Stomach smooth muscle (tissue), 2 donors: ENCODE measurements around the gene COL19A1.
"Not testable (repeated sequence)": the region's sequence is repeated elsewhere in the genome, so short reads cannot be mapped to it uniquely, and the experiment has no call there.

Experiments used
- H3K27ac ChIP-seq: one replicate; pipeline ENCODE4 v1.7.0; 2013; ENCODE audit warnings: mild to moderate bottlenecking, low read length, inconsistent platforms
- H3K27me3 ChIP-seq, 2 donors: one replicate each; pipeline ENCODE4 v1.7.0; 2013; ENCODE audit warnings: low read length in 2 of 2; ENCODE audit not compliant: insufficient read depth in 2 of 2, control insufficient read depth in 1 of 2
- H3K36me3 ChIP-seq, 2 donors: one replicate each; pipeline ENCODE4 v1.7.0; 2013; ENCODE audit warnings: low read length in 2 of 2; ENCODE audit not compliant: control insufficient read depth in 2 of 2, insufficient read depth in 2 of 2
- H3K4me1 ChIP-seq: one replicate; pipeline ENCODE4 v1.7.0; 2013; ENCODE audit warnings: low read length; ENCODE audit not compliant: control insufficient read depth, insufficient read depth
- H3K4me3 ChIP-seq, 2 donors: one replicate each; pipeline ENCODE4 v1.7.0; 2013; ENCODE audit warnings: low read length in 2 of 2
- H3K9ac ChIP-seq, 2 donors: one replicate each; pipeline ENCODE4 v1.7.0; 2013; ENCODE audit warnings: low read length in 2 of 2, mild to moderate bottlenecking in 1 of 2
- H3K9me3 ChIP-seq, 2 donors: one replicate each; pipeline ENCODE4 v1.7.0; 2013; ENCODE audit warnings: low read length in 2 of 2; ENCODE audit not compliant: control insufficient read depth in 2 of 2
- donor health status: healthy.
- donor health status: Pancreatic carcinoma.

The COL19A1 gene

GRCh38 chr6:69958978-69959377 is 92.6 kb downstream of the COL19A1 start:
- Histone ChIP-seq H3K9me3 (no peaks in the 10 kb centered on the region), H3K27me3 (no peaks in the 10 kb centered on the region), H3K36me3 (no peaks in the 10 kb centered on the region), H3K27ac (no peak overlapping the region), H3K4me3 (no peak overlapping the region), H3K4me1 (no peaks in the 10 kb centered on the region), H3K9ac (no peak overlapping the region)

- not testable (repeated sequence) for H3K27ac ChIP-seq, H3K36me3 ChIP-seq, H3K27me3 ChIP-seq, H3K9ac ChIP-seq, H3K4me1 ChIP-seq, H3K9me3 ChIP-seq, H3K4me3 ChIP-seq
Measured at GRCh38 chr6:69965974-69966373, 99.6 kb downstream of the COL19A1 start.

DNA sequence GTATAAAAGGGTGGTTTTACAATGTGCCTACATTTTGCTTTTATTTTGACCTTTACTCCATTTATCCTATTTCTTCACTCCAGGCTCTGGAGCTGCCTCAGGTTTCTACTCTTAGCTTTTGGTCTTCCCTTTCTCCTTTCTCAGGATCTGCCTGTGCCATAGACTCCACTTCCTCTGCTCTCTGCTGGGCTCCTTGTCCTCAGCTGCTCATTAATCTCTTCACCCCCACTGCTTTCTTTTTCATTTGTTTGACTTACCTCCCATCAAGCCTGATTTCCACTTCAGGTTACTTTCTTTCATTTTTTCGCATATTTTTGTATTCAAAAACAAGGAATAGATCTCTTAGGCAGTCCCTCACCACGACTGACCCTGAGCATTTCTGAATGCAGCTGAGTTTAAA is 106.8 kb downstream of the COL19A1 start:
- Histone ChIP-seq H3K27me3 (no peaks in the 10 kb centered on the region), H3K4me3 (no peak overlapping the region), H3K9me3 (no peaks in the 10 kb centered on the region), H3K36me3 (no peaks in the 10 kb centered on the region), H3K27ac (no peak overlapping the region), H3K4me1 (no peaks in the 10 kb centered on the region), H3K9ac (no peak overlapping the region)

GRCh38 chr6:69973763-69974162 is 107.4 kb downstream of the COL19A1 start:
- H3K9ac ChIP-seq, result no peak overlapping the region
- no peak overlapping the region for H3K4me3 ChIP-seq
- no peaks in the 10 kb centered on the region for H3K4me1 ChIP-seq
- no peaks in the 10 kb centered on the region for H3K9me3 ChIP-seq
- no peaks in the 10 kb centered on the region for H3K27me3 ChIP-seq
- H3K36me3 ChIP-seq, result no peaks in the 10 kb centered on the region
- H3K27ac ChIP-seq, result no peak overlapping the region

GRCh38 chr6:69974193-69974592 is 107.8 kb downstream of the COL19A1 start:
- H3K4me3 ChIP-seq, result no peak overlapping the region
- no peaks in the 10 kb centered on the region for H3K9me3 ChIP-seq
- no peaks in the 10 kb centered on the region for H3K27me3 ChIP-seq
- H3K9ac ChIP-seq, result no peak overlapping the region
- H3K4me1 ChIP-seq, result no peaks in the 10 kb centered on the region
- H3K27ac ChIP-seq, result no peak overlapping the region
- no peaks in the 10 kb centered on the region for H3K36me3 ChIP-seq

DNA sequence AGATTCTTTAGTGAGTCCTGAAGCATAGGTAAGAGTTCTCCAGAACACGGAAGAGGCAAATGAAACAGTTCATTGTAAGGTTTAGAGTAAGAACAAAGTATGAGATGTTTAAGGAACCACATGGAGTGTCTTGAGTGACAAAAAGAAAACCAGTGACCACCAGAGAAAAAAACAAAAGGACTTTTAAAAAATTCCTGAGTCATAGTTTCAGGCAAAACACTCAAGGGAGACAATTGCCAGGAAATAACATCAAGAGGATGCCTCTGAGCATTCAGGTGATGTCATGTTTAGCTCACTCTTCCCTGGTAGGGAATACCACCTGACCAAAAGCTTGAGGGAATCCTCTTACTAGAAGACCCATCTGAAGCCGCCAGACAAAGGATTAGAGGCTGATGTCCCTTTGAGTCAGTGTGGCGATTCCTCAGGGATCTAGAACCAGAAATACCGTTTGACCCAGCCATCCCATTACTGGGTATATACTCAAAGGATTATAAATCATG is 110.3 kb downstream of the COL19A1 start:
- H3K36me3 ChIP-seq, result no peaks in the 10 kb centered on the region
- no peak overlapping the region for H3K9ac ChIP-seq
- no peaks in the 10 kb centered on the region for H3K9me3 ChIP-seq
- H3K4me1 ChIP-seq, result no peaks in the 10 kb centered on the region
- no peaks in the 10 kb centered on the region for H3K27me3 ChIP-seq
- no peak overlapping the region for H3K27ac ChIP-seq
- H3K4me3 ChIP-seq, result no peak overlapping the region

- H3K4me3 ChIP-seq, result no peak overlapping the region
- no peaks in the 10 kb centered on the region for H3K9me3 ChIP-seq
- H3K36me3 ChIP-seq, result no peaks in the 10 kb centered on the region
- no peak overlapping the region for H3K27ac ChIP-seq
- no peaks in the 10 kb centered on the region for H3K4me1 ChIP-seq
- H3K9ac ChIP-seq, result no peak overlapping the region
- no peaks in the 10 kb centered on the region for H3K27me3 ChIP-seq
Measured at GRCh38 chr6:69980624-69981023, 114.3 kb downstream of the COL19A1 start.

- no peak overlapping the region for H3K27ac ChIP-seq
- H3K9me3 ChIP-seq, result no peaks in the 10 kb centered on the region
- H3K4me3 ChIP-seq, result no peak overlapping the region
- H3K4me1 ChIP-seq, result no peaks in the 10 kb centered on the region
- H3K36me3 ChIP-seq, result no peaks in the 10 kb centered on the region
- no peaks in the 10 kb centered on the region for H3K27me3 ChIP-seq
- no peak overlapping the region for H3K9ac ChIP-seq
Measured at GRCh38 chr6:69984506-69984905, 118.2 kb downstream of the COL19A1 start.

GRCh38 chr6:69985180-69985579 is 118.8 kb downstream of the COL19A1 start:
- no peaks in the 10 kb centered on the region for H3K36me3 ChIP-seq
- H3K9ac ChIP-seq, result no peak overlapping the region
- H3K9me3 ChIP-seq, result no peaks in the 10 kb centered on the region
- H3K27me3 ChIP-seq, result no peaks in the 10 kb centered on the region
- H3K4me3 ChIP-seq, result no peak overlapping the region
- no peaks in the 10 kb centered on the region for H3K4me1 ChIP-seq
- no peak overlapping the region for H3K27ac ChIP-seq

DNA sequence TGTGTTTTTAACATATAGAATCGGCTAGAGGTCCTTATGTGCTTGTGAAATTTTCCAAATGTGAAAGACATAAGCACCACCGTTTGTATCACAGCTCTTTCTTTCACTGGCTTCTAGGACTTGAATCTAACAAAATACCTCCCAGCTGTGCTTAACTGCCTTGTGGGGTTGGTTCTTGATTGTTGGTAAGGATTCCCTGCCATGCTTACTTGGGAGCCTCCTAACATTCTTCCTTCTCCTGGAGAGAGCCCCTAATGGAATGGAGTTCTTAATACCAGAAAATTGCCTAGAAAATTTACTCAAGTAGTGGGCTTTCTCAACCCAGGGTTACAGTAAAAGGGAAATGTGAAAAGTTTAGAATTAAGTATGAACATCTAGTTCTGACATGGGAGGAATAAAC is 121.2 kb downstream of the COL19A1 start:
- H3K27me3 ChIP-seq, result no peaks in the 10 kb centered on the region
- H3K4me1 ChIP-seq, result no peaks in the 10 kb centered on the region
- H3K9ac ChIP-seq, result no peak overlapping the region
- no peak overlapping the region for H3K4me3 ChIP-seq
- H3K9me3 ChIP-seq, result no peaks in the 10 kb centered on the region
- H3K27ac ChIP-seq, result no peak overlapping the region
- H3K36me3 ChIP-seq, result no peaks in the 10 kb centered on the region

DNA sequence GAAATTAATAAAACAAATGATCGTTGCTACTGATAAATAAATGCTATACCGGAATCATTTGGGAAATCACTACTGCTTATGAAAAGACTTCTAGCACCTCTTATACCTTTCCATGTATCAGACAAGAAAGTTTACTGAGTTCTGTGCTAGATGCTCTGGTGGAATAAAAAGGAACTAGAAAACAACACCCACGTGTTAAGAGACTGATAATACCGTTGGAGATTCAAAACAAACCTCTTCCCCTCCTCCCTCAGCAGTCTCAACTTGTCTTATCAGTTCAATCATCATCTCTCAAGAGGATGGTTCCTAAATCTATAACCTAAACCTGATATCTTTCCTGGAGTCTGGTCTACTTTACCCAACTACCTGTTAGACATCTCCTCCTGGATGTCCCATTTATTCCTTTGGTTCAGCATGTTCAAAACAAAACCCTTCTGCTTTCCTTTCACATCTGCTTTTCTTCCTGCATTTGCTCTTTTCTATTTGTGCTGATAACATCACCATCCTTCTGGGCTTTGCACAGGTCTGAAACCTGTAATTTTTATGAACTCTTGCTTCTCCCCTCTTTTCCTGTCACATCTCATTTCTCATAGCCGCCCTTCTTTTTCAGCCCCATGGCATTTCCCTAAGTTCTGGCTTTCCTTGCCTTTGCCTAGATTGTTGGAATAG is 122.2 kb downstream of the COL19A1 start:
- Histone ChIP-seq H3K4me3 (no peak overlapping the region), H3K9me3 (no peaks in the 10 kb centered on the region), H3K27me3 (no peaks in the 10 kb centered on the region), H3K4me1 (no peaks in the 10 kb centered on the region), H3K27ac (no peak overlapping the region), H3K9ac (no peak overlapping the region), H3K36me3 (no peaks in the 10 kb centered on the region)
